Hepatocyte (in vitro differentiated cells): ENCODE measurements around the gene CCDC106.

Experiments used
- CTCF ChIP-seq: fragments of 200-600 bp; sonication (generic); IDR thresholded peaks from 2 replicates; pipeline ENCODE4 v1.5.1; 2016; ENCODE audit warnings: antibody characterized with exemption, mild to moderate bottlenecking; ENCODE audit not compliant: poor library complexity
- EZH2 ChIP-seq: fragments of 200-600 bp; sonication (generic); IDR thresholded peaks from 2 replicates; pipeline ENCODE4 v1.6.1; 2016; ENCODE audit warnings: antibody characterized with exemption, mild to moderate bottlenecking, borderline replicate concordance

DNA sequence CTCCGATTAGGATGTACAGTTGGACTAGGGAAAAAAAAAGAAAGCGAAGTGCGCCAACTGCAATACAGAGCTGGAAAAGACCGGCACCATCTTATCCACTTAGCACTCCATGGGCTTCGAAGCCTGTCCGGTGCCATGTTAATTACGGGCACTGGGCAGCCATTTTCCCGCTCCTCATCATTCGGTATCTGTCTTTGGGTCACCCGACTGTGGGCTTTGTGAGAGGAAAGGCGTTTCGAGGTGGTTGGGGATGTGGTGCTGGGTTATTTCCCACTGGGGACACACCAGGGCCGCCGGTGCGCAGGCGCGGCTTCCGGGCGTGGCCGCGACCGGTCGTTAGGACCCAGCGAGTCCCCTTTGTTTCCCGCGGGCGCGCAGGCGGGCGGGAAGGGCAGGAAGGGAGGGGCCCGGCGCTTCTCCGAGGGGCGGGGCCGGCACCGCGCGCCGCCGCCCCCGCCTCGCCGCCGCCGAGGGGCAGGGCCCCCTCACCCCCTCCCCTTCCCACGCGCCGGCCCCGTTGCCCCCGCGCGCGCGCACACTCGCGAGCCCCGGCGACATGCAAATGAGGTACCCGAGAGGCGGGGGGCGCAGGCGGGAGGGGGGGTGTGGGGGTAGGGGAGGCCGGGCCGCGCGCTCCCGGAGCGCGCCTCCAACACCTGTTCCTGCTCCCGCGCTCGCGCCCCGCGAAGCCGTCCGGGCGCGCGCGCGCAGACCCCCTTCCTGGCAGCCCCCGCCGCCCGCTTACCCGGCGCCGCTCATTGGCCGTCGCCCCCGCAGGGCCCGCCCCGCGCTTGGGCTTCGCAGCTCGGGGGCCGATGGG, 48.0 kb upstream of the CCDC106 start, which contains the start of gene ZNF524:
- no peak for TF ChIP-seq CTCF
- TF ChIP-seq EZH2 = no peak
